NCI-H2196 treated with DMSO at 0.1 percent for 48 hours (cell line): Measurements from ENCODE around the gene SF3B2.
"Not testable (repeated sequence)": the region's sequence is repeated elsewhere in the genome, so short reads cannot be mapped to it uniquely, and the experiment has no call there.

Experiments
- DNase-seq: peaks from one replicate; lab custom pipeline; 2025; ENCODE audit not compliant: unreplicated experiment; lab: John Stamatoyannopoulos, UW

Gene SF3B2

DNA sequence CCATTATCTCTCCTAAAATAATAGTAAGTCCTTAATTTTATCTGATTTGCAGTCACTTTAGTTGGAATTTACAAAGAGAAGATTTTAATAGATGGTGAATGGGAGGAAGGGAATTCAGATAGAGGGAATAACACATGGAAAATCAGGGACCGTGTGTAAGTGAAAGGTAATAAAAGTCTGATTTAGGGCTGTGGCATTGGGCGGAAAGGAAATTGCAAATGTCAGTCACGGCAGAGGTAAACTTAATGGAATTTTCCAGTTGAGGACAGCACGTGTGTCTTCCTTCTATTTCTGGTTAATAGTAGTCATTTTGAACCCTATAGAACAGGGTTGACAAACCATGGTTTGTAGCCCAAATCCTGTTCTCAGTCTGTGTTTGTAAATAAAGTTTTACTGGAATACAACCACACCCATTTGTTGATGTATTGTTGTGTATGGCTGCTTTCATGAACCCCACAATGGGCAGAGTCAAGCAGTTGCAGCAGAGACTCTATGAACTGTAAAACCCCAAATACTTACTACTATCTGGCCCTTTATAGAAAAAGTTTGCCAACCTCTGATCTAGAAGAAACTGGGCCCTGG lies 52.0 kb downstream of the SF3B2 start:
- DNase-seq: no peak

DNA sequence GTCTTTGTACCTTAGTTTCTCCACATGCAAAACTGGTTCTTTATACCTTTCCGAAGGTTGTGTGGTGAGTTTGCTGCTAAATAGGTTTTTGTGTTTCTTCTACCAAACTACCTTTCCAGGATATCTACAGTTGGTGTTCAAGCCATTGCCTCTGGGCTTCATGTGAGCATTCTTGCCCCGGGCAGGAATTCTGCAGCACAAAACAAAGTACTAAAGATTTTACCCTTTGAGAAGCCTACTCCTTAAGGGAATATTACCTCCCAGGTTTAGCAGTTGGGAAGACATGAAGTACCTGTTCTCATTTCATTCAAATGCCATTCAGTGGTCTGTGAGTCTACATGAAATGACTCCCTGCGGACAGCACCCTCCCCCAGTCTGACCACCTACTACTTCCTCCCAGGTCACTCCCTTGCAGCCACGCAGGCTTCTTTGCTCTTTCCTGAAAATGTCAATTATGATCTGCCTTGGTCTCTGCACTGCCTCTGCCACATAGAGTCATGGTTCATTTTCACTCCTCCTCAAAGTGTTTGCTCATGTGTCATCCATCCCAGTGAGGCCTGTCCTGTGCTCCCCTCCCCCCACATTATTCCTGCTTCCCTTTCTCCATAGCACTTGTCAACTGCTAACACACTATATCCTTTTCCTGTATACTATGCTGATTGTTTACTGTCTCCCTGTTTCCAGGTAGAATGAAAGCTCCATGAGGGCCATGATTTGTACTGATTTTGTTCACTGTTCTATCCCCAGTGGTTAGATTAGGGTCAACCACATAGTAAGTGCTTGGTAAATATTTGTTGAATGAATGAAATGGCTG lies 54.8 kb downstream of the SF3B2 start:
- DNase-seq: no peak

DNA sequence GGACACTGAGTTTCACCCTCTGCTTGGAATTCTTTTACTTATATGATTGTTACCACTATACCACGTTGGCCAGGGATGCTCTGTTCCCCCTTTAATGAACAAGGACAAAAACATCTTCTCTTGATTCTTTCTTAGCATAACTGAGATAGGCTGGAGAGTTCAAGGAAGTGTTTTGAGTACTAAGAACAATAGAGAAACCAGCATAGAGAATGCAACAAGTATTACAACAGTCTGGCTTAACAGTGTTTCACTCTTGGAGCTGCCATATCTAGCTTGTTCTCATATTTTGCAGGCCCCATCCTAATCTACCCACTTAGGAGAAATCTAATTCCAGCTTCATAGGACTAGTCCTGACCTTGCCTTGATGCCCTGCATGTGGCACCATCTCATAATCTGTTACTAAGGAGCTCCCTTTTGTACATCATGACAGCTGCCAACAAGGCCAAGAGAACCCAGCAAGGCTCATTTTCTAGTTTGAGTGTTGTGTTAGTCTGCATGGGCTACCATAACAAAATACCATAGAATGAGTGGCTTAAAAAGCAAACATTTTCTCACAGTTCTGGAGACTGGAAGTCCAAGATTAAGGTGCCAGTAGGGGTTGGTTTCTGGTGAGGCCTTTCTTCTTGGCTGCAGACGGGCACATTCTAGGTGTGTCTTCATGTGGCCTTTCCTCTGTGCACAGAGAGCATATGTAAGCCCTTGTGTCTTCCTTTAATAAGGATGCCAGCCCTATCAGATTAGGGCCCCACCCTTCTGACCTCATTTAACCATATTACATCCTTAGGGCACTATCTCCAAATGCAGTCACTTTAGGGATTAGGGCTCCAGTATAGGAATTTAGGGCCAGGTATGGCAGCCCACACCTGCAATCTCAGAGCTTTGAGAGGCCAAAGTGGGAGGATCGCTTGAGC lies 55.7 kb downstream of the SF3B2 start:
- no peak for DNase-seq

DNA sequence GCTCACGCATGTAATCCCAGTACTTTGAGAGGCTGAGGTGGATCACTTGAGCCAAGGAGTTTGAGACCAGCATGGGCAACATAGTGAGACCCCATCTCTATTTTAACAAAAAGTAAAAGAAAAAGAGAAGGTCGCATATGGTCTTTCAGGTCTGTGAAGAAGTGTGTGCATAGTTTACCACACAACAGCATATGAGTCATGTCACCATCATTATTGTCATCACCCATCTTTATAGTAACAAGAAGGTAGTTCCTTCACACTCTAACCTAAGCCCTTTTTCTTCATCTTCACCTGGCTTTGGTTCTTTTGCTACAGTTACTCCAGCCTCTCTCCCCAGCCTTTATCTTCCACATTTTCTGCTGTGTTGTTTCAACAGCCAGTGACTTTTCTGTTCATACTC lies 57.1 kb downstream of the SF3B2 start:
- DNase-seq: no peak

DNA sequence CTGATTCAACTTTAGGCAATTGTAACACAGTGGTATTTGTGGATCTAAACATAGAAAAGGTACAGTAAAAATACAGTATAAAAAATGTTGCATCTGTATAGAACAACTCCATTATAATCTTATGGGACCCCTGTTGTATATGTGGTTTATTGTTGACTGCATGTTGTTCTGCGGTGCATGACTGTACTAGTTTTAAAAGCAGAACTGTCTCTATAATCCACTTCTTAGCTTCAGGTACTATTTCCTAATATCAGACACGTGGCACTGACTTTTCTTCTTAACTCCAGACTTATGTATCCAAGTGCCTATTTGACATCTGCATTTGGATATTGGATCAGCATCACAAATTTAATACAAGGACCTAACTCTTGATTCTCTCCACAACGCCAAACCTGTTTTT lies 59.0 kb downstream of the SF3B2 start:
- no peak for DNase-seq

DNA sequence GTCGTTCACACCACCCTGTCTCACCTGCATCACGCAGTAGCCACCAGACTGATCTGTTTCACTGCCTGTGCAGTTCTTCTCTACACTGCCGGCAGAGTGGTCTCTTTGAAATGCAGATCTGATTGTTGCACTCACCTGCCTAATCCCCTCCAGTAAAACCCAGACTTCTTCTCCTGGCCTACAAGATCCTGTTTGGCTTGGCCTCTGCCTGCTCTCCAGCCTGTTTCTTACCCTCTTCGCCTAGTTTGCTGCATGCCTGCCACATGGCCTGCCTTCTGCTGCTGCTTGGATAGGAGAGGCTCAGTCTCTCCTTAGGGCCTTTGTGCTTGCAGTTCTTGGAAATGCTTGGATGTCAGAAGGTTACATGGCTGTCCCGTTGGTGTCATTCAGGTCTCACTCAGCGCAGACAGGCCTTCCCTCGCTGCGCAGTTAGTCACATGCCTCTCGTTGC lies 59.9 kb downstream of the SF3B2 start:
- no peak for DNase-seq

DNA sequence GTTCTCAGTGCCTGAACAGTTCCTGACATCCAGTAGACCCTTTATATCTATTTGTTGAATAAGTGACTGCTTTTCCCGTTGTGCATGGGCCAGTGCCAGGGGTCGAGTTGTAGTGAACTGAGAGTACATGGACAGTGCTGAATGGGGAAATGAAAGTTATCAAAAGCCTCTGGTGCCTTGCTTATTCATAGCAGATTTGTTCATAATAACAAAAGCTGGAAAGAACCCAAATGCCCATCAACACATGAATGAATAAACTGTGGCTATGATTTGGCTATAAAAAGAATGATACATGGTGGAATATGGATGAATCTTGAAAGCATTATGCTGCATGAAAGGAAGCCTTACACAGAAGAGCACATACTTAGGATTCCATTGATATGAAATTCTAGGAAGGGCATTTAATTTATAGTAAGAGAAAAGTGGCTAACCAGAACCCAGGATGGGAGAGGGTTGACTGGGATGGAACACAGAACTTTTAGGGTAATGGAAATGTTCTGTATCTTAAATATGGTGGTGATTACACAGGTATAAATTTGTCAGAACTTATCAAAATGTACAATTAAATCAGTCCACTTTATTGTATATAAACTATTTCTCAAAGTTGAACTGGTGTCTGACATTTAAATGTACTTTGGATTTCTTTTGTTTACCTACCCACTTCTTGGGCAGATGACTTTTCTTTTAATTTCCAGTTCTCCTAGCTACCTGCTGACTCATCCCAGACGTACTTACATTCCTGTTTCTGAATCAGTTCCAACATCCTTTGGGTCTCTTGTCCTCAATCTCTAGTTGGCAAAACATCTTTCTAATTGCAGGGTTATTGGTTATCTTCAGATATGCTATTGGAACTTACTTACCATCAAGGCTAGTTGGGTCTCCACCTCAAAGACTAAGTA lies 60.7 kb downstream of the SF3B2 start:
- no peak for DNase-seq

DNA sequence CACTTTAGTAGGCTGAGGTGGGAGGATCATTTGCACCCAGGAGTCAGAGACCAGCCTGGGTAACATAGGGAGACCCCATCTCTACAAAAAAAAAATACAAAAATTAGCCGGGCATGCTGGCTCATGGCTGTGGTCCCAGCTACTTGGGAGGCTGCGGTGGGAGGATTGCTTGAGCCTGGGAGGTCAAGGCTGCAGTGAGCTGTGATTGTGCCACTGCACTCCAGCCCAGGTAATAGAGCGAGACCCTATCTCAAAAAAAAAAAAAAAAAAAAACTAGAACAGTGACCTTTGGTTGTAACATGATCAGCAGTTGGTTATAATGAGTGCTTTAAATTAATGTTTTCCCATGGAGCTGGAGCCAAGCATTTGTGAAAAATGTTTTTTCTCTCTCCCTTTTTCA lies 62.8 kb downstream of the SF3B2 start:
- not testable (repeated sequence) for DNase-seq

DNA sequence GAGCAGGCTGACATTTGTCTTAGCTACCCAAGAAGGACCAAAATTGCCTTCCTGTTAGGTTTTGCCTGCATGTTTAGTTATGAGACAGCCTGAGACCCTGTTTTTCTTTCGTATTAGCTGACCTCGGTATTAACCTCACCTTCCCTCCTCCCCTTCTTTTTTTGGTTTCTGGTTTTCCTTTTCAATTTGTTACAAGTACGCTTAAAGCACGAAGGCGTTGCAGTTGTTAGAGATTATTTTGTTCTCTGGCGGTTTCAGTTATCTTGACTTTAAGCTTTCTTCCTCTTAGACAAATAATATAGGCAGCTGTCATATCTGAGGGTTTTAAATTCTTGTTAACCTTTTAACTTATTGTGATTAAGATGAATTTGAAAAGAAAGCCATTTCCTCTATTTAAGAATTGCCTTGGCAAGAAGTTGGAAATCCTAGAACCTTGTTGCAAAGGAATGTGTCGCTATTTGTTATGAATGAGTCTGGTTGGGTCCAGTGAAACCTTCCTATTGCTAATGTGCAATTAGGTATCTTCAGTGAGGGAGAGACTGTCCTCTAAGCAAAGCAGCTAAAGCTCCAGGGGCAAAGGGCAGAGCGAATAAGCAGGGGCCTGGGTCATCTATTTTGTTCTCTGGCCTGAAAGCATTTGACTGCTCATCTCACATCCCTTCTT lies 63.6 kb downstream of the SF3B2 start:
- DNase-seq: no peak

DNA sequence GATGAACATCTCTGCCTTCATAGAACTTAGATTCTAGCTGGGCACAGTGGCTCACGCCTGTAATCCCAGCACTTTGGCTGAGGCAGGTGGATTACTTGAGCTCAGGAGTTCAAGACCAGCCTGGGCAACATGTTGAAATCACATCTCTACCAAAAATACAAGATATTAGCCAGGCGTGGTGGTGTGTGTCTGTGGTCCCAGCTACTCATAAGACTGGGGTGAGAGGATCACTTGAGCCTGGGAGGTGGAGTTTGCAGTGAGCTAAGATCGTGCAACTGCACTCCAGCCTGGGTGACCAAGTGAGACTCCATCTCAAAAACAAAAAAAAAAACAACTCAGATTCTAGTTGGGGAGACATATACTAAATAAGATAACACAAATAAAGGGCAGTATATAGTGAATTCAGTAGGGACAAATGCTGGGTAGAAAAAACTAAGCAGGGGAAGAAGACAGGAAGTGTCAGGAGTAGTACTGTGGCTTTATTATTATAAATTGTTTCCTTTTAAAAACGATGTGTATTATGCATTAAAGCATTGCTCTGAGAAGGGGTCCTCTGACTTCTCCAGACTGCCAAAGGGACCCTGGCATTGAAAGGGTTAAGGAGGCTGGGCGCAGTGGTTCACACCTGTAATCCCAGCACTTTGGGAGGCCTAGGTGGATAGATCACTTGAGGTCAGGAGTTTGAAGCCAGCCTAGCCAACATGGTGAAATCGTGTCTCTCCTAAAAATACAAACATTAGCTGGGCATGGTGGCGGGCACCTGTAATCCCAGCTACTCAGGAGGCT lies 64.6 kb downstream of the SF3B2 start:
- DNase-seq: no peak

DNA sequence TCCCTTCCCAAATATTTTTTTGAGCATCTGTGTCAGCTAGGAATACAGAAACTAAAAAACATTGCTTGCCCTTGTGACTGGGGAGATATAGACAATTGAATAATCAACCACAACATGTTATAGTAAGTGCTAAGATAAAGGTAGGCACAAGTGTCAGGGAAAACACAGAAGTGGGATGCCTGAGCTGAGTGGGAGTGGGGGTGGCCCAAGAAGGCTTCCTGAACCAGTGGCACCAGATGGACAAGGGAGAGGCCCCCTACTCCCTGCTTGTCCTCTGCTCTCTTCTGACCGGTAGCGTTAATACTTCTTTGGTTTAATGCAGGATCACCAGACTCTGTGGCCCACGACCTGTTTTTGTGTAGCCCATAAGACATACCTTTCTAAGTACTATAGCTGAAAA lies 66.7 kb downstream of the SF3B2 start:
- DNase-seq: no peak
